Measurements from ENCODE around the gene GALNTL6.
A peak's percentile ranks its signal among the peaks of the same experiment; 100 is the strongest.

The GALNTL6 gene

DNA sequence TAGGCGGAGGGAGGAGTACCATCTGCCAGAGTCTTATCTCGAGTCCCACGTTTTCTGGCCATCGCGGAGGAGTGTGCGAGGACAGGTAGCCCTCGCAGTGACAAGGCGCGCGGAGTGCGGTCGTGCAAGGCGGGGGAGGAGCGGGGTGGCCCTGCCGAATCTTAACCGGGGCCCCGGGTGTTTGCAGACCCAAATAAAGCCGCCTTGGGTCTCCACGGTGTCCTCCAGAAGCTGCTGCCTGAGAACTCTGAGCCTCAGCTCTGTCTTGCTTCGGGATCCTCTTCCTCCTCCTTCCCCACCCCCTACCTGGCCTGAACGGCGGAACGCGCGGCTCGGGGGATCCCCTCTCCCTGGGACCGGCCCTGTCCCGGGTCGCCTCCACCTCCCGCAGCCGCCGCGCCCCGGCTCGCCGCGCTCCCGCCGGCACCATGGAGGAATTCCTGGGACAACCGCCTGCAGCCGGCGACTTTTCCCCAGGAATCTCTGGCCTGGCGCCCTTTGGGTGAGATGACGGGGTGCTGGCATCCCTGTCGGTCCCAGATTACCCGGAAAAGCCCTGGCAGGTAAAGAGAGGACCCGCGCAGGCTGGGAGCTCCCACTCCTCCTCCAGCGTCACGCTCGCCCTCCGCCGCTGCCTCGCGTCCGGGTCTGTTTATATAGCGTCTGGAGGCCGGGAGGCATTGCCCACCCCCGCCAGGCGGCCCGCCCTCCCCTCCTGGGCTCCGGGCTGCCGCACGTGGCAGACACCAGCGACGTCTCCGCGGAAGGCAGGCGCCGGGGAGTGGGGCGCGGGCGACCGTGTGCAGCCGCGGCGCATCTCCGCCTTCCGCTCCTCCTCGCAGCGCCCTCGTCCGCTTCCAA is at the start of gene GALNTL6:
GALNTL6 (plus strand) TSS at position 740 of the 861 bp plus-strand sequence.
- CTCF ChIA-PET: no interaction called here
- POLR2A ChIA-PET: interaction anchor here (1.0 kb wide), 1 partner anchor 24 kb away, joined by 3 read pairs; no protein-coding TSS in a partner anchor
- TF ChIP-seq FOXA1 (IDR thresholded peaks at IDR 0.05) (no peak), ZNF384 (IDR thresholded peaks at IDR 0.05) (no peak), L3MBTL2 (conservative IDR thresholded peaks at IDR 0.05) (peak; percentile 96)
- DNase-seq (ENCODE audit: extremely low spot score): peak; percentile 54

DNA sequence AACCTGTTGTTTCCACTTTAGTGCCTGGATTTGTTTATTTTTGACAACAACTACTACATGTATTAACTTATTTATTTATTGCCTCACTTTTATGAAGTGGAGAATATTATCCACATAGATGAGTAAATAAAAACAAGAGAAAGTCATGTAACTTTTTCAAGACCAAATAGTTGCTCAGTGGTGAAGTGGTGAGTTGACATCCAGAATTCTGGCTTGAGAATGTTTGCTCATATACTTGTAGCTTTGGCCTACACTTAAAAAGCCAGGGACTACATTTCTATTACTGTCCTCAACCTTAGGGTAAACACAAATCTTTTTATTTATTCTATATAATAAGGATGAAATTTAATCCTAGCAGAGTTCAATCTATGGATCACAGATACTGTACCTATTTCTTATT is 47.7 kb upstream of the GALNTL6 start:
- no peak for DNase-seq (ENCODE audit: extremely low spot score)
- ChIA-PET POLR2A (no interaction called here), CTCF (no interaction called here)
- TF ChIP-seq FOXA1 (IDR thresholded peaks at IDR 0.05) (no peak), TARDBP (IDR thresholded peaks at IDR 0.05) (no peak), BHLHE40 (IDR thresholded peaks at IDR 0.05; ENCODE audit: borderline replicate concordance) (no peak), SP1 (IDR thresholded peaks at IDR 0.05) (no peak), ELF4 (IDR thresholded peaks at IDR 0.05) (no peak), LEF1 (IDR thresholded peaks at IDR 0.05; ENCODE audit: borderline replicate concordance) (no peak), HDGF (IDR thresholded peaks at IDR 0.05; ENCODE audit: borderline replicate concordance) (no peak), NFRKB (IDR thresholded peaks at IDR 0.05) (no peak), ARNT (IDR thresholded peaks at IDR 0.05) (no peak)

DNA sequence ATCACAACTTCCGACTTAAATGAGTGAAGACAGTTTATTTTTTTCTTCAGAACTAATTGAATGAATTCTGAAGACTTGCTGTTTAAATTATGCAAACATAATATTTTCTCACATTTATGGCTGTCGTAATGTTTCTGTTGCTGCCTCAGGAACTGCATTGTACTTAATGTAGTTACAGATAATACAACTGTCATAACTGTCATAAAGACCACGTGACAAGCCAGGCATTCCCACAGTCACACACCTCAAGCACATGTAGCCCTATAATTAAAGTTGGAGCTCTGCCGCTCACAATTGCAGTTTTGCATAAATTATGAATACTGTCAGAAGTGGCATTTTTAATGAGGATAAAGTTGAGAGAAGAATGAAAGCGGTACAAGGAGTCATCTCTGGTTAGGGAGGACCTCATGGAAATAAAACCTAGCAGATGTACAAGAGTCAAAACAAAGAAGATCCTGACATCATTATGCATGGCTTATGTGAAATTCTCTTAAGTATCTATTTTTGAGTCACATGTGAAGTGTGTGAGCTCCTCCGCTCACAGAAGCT is 38.5 kb upstream of the GALNTL6 start:
- DNase-seq (ENCODE audit: extremely low spot score): no peak
- ChIA-PET CTCF (no interaction called here), POLR2A (no interaction called here)
- TF ChIP-seq NFRKB (IDR thresholded peaks at IDR 0.05) (no peak), BHLHE40 (IDR thresholded peaks at IDR 0.05; ENCODE audit: borderline replicate concordance) (no peak)

DNA sequence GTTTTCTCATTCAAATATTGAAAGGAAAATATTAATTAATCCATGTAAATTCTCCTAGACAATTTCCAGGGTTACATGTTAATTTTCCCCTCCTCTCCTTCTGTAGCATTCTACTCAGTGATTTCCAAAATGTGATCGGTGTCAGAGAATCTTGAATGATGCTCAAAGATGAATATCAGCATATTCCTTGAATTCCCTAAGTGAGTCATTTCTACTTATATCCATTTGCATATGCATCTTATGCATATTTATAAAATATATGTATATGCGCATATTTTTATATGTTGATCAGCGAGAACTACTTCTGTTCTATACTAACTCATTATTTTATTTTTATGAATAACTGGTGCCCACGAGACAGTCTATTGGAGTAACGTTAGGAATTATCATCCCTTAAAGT is 33.9 kb upstream of the GALNTL6 start:
- TF ChIP-seq LEF1 (IDR thresholded peaks at IDR 0.05; ENCODE audit: borderline replicate concordance) (no peak), BHLHE40 (IDR thresholded peaks at IDR 0.05; ENCODE audit: borderline replicate concordance) (no peak), FOXK2 (IDR thresholded peaks at IDR 0.05) (no peak), L3MBTL2 (conservative IDR thresholded peaks at IDR 0.05) (no peak), TARDBP (IDR thresholded peaks at IDR 0.05) (no peak), NFRKB (IDR thresholded peaks at IDR 0.05) (no peak), ZNF384 (IDR thresholded peaks at IDR 0.05) (no peak), FOXM1 (IDR thresholded peaks at IDR 0.05; ENCODE audit: borderline replicate concordance) (no peak), FOXA1 (IDR thresholded peaks at IDR 0.05) (no peak), ARNT (IDR thresholded peaks at IDR 0.05) (no peak), CTBP1 (IDR thresholded peaks at IDR 0.05; ENCODE audit: borderline replicate concordance) (no peak)
- TF ChIP-seq, protein P1, sequence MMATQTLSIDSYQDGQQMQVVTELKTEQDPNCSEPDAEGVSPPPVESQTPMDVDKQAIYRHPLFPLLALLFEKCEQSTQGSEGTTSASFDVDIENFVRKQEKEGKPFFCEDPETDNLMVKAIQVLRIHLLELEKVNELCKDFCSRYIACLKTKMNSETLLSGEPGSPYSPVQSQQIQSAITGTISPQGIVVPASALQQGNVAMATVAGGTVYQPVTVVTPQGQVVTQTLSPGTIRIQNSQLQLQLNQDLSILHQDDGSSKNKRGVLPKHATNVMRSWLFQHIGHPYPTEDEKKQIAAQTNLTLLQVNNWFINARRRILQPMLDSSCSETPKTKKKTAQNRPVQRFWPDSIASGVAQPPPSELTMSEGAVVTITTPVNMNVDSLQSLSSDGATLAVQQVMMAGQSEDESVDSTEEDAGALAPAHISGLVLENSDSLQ (IDR thresholded peaks at IDR 0.05): no peak
- DNase-seq (ENCODE audit: extremely low spot score): no peak
- ChIA-PET CTCF (no interaction called here), POLR2A (no interaction called here)

DNA sequence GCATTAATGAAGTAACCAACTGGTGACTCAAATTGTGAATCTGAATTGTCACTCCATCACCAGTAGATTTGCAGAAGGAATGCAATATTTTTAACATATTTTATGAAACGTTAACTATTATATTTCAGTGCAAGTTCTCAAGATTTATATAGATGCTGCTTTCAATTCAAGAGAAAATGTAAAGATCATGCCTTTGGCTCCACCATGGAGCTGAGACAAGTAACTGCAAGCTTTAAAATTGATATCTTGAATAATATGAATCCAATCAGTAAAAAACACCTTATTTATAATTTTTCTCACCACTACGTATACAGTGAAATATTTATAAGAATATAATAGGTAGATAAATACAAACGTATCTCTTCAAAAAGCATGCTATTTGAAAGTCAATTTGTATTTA is 27.8 kb upstream of the GALNTL6 start:
- TF ChIP-seq FOXA1 (IDR thresholded peaks at IDR 0.05): no peak
- TF ChIP-seq NFRKB (IDR thresholded peaks at IDR 0.05): no peak
- TF ChIP-seq ZNF384 (IDR thresholded peaks at IDR 0.05): no peak
- TF ChIP-seq CTBP1 (IDR thresholded peaks at IDR 0.05; ENCODE audit: borderline replicate concordance): no peak
- TF ChIP-seq TARDBP (IDR thresholded peaks at IDR 0.05): no peak
- DNase-seq (ENCODE audit: extremely low spot score): no peak
- ChIA-PET POLR2A (no interaction called here), CTCF (no interaction called here)

DNA sequence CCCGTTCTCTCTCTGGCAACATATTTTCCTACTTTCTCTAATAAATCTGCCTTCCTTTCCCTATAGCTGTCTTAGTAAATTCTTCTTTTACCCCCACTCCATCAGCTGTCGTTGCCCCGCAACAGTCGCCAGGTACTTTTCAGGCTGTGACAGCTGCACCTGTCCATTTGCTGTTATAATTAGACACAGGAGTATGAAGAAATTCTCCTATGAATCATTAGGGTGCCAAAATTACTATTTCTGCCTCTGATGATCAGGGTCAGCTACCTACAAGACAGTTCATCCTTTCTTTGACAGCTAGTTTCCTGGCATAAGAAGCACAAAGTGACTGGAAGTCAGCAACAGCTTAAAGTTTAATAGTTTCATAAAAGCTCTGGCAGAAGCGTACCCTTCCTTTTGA is 19.5 kb upstream of the GALNTL6 start:
- ChIA-PET POLR2A (no interaction called here), CTCF (interaction anchor here (0.6 kb wide), 1 partner anchor 10 kb away, joined by 4 read pairs; no protein-coding TSS in a partner anchor)
- DNase-seq (ENCODE audit: extremely low spot score): no peak
- TF ChIP-seq FOXA1 (IDR thresholded peaks at IDR 0.05) (no peak), SUZ12 (IDR thresholded peaks at IDR 0.05) (no peak), ARNT (IDR thresholded peaks at IDR 0.05) (no peak)
- TF ChIP-seq, protein P1 (IDR thresholded peaks at IDR 0.05): no peak

DNA sequence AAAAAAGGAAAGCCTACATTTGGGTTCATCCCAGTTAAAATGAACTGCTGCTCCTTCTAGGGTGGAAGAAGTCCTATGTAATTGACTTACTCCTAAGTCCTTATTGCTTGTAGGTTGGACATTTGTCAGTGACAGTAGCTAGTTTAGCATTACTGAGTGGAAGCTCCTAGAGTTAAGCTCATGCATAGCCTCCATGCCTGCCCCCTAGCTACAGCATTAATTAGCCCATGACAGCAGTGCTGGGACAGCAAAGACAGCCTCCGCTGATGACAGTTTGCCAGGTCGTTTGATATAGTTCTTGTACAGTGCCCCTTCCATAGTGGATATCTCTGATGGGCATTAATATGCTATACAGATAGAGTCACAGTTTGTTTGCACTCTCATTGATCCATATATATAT is 18.7 kb upstream of the GALNTL6 start:
- TF ChIP-seq LEF1 (IDR thresholded peaks at IDR 0.05; ENCODE audit: borderline replicate concordance) (no peak), NFRKB (IDR thresholded peaks at IDR 0.05) (no peak), L3MBTL2 (conservative IDR thresholded peaks at IDR 0.05) (no peak), FOXA1 (IDR thresholded peaks at IDR 0.05) (no peak), FOXM1 (IDR thresholded peaks at IDR 0.05; ENCODE audit: borderline replicate concordance) (no peak), HDGF (IDR thresholded peaks at IDR 0.05; ENCODE audit: borderline replicate concordance) (no peak), SUZ12 (IDR thresholded peaks at IDR 0.05) (no peak), TARDBP (IDR thresholded peaks at IDR 0.05) (no peak), CTBP1 (IDR thresholded peaks at IDR 0.05; ENCODE audit: borderline replicate concordance) (no peak), ELF4 (IDR thresholded peaks at IDR 0.05) (no peak)
- ChIA-PET POLR2A (no interaction called here), CTCF (no interaction called here)
- no peak for DNase-seq (ENCODE audit: extremely low spot score)
